ENCODE data around the gene ST6GAL1.

Gene ST6GAL1

GRCh38 chr3:186917512-186918312, 12.6 kb upstream of the ST6GAL1 start:
- no peak for DNase-seq

- DNase-seq = no peak
Measured at GRCh38 chr3:186920301-186920700, 10.0 kb upstream of the ST6GAL1 start.

GRCh38 chr3:186920796-186921195, 9.5 kb upstream of the ST6GAL1 start:
- no peak for DNase-seq

DNA sequence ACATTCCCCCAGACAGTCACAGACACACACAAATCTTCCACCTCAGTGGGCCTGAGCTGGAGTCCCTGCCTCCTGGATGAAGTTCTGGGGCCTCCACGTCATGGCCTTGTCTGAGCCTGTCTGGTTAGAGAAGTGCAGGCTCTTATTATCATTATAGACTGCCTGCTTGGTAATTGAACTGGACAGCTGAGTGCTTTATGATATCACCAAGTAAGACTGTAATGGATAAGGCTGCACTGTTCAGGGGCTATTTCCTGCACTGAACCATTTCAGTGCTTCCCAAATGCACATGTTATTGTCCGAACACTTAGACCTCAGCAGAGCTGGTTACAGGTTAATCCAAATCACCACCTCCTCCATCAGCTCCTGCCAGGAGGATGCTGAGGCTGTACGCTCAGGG, 8.7 kb upstream of the ST6GAL1 start:
- DNase-seq = no peak

DNA sequence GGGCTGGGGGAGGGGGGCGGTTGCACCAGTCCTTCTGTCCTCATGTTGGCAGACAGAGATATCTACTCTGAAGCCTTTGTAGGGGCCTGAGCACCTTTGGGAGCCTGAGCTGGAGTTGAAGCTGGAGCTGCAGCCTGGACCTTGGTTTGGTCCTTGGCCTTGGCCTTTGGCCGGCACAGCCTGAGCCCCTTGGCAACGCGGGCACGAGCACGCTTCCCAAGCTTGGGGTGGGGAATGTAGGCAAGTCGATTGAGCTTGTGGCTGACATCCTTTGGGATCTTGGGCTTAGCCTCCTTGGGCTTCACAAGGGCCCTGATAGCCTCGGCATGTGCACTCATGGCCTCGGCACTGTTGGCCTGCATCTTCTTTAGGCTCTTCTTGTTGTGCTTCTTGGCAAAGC, 8.1 kb upstream of the ST6GAL1 start:
- no peak for DNase-seq

- no peak for DNase-seq
Measured at GRCh38 chr3:186922790-186923189, 7.5 kb upstream of the ST6GAL1 start.

GRCh38 chr3:186923241-186923640, 7.1 kb upstream of the ST6GAL1 start:
- DNase-seq = no peak

- no peak for DNase-seq
Measured at GRCh38 chr3:186925826-186926225, 4.5 kb upstream of the ST6GAL1 start.

GRCh38 chr3:186929186-186929585, 1.1 kb upstream of the ST6GAL1 start:
- no peak for DNase-seq

GRCh38 chr3:186929685-186930084, 641 bp upstream of the ST6GAL1 start:
- DNase-seq = no peak

GRCh38 chr3:186930641-186931531, 560 bp downstream of the ST6GAL1 start:
- DNase-seq = peak; percentile 73

- peak; percentile 81 for DNase-seq
Measured at GRCh38 chr3:186931532-186932280, 1.4 kb downstream of the ST6GAL1 start.

DNA sequence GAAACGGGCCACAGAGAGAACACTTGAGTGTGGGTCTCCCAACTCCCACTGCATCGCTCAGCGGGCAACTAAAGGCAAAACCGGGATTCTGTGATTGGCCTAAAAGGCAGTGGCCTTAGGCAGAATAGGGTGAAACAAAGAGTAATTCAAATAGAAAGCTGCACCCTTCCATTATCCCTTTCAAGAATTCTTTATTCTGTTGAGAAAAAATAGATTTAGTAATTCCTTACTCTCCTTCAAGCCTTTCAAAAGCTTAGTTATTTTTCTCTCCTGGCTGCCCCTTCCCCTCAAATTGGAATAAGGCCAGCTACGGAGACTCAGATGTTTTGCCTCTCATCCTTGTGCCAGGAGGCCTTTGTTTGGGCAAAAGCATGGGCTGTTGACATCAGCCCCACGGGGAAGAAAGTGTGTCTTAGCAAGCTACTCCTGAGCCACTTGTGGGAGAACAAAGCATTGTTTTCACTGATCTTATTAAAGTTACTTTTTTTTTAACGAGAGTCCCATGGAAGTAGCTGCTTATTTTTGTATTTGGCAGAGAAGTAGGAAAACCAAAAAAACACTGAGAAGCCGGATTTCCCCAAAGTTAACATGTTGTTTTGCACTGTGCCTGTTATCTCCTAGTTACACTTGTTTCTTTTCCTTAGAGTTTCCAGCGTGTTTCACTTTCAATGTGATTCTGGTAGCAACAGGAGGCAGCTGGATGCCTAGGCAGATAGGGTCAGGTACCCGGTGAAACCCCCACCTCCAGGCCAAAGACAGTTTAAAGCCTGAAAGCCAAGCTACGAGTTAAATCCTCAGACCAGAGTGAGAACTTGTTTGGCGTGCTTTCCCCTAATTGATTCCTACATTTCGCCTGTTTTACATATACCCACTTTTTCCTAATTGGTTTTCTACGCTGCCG, 2.2 kb downstream of the ST6GAL1 start:
- DNase-seq = peak; percentile 19

GRCh38 chr3:186933816-186934215, 3.5 kb downstream of the ST6GAL1 start:
- DNase-seq = no peak

DNA sequence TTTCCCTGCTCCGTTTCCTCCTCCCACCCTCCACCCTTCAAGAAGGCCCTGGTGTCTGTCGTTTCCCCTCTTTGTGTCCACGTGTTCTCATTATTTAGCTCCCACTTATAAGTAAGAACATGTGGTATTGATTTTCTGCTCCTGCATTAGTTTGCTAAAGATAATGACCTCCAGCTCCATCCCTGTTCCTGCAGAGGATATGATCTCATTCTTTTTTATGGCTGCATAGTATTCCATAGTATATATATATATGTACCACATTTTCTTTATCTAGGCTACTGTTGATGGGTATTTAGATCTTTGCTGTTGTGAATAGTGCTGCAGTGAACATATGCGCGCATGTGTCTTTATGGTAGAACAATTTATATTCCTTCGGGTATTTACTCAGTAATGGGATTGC, 4.8 kb downstream of the ST6GAL1 start:
- DNase-seq = no peak

DNA sequence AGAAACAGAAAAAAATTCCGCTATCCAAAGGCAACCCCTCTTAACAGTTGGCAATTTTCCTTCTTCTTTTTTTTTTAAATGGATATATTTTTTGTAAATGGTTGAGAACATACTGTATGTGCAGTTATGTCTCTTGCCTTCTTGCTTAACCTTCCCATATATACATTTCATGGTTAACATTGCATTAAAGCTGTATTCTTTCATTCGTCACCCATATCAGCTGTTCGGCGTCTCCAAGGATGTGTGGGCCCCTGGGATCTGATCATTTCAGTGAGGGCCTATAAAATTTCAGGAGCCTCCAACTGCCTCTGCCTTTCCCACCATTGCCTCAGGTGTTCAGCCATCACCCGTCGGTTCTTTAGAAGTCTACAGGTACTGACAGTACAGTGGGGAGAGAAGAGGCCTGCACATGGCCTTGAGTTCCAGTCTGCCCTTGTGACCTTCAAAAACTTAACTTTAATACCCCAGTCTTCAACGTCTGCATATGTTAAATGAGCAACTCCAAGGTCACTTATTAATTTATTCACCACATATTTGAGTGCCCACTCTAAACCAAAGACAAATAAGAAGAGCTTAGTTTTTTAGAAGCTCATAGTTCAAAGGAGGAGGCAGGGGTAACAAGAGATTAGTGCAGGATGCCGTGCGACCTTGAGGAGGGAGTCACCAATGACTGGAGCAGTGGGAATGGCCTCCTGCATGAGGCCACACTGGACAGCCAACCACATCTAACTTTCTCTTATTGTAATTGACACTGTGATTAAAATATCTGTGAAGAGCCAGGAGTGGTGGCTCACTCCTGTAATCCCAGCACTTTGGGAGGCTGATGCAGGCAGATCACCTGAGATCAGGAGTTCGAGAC, 6.9 kb downstream of the ST6GAL1 start:
- DNase-seq = no peak

DNA sequence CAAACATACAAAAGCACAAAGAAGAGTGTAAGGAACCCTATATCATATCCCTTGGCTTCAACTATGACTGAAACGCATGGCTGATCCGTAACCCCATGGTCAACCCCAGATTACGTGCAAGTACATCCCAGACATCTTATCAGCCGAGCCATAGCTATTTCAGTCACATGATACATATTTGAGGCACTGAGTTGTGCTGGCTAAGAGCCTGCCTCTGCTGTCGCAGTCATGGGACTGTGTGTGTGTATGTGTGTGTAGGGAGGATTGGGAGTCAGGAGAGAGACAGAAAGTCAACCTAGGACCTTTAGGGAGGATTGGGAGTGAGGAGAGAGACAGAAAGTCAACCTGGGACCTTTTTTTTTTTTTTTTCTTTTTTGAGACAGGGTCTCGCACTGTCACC, 8.4 kb downstream of the ST6GAL1 start:
- DNase-seq = no peak

- no peak for DNase-seq
Measured at GRCh38 chr3:186939536-186939935, 9.2 kb downstream of the ST6GAL1 start.

DNA sequence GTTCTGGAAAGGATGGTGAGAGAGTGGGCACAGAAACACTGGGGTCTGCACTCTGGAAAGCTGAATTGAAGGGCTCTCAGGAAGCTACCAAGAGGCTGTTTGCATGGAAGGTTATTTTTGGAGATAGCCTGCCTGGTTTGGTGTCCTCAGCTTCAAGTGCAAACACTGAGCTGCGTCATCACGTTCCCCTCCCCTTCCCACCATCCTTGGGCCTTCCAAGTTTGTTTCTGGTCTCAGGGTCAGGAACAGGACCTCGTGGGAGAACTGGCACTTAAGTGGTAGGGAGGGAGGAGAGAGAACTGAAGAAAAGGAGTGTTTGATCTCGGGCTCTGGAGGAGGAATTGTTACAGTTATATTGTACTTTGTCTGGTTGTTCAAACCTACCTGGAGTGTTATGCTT, 10.6 kb downstream of the ST6GAL1 start:
- DNase-seq = no peak

- DNase-seq = no peak
Measured at GRCh38 chr3:186942168-186942567, 11.8 kb downstream of the ST6GAL1 start.

DNA sequence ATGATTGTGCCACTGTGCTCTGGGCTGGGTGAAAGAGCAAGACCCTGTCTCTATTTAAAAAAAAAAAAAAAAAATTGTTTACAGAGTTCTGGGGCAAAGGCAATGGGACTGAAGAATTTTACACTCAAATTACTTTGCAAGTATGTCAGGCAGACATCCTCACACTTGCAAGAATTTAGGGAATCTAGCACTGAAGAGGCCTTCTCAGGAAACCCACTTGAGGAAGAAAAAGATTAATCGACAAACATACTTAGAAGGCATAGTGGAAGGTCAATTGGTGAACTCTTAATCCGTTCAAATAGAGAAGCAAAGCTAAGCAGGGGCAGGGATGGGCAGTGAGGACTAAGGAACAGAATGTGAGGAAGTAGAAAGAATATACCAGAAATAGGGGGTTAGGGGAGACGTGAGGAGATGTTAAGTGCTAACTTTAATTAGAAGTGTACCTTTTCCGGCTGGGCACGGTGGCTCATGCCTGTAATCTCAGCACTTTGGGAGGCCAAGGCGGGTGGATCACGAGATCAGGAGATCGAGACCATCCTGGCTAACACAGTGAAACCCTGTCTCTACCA, 15.0 kb downstream of the ST6GAL1 start:
- no peak for DNase-seq
